HL-60 (cell line): ENCODE data around the gene GDF15.
A peak's percentile ranks its signal among the peaks of the same experiment; 100 is the strongest.

Source experiments
- DNase-seq, 2 experiments: peaks; one replicate each; pipeline ENCODE4 v3.0.0-alpha.2; 2010 to 2020; ENCODE audit warnings: low read depth in 1 of 2, low spot score in 1 of 2
- H3K27ac ChIP-seq: fragments of 250-450 bp; sonication (Bioruptor Pico); replicated peaks from 2 replicates; pipeline ENCODE4 v1.5.1; 2020; ENCODE audit warnings: mild to moderate bottlenecking, moderate library complexity
- H3K27me3 ChIP-seq: fragments of 250-450 bp; sonication (Bioruptor Pico); 2 replicates; pipeline ENCODE4 v1.5.1; 2021; ENCODE audit warnings: mild to moderate bottlenecking, moderate library complexity; ENCODE audit not compliant: insufficient read depth, poor library complexity, severe bottlenecking
- H3K4me3 ChIP-seq: replicated peaks from 2 replicates; pipeline ENCODE4 v1.5.1; 2011; ENCODE audit warnings: mild to moderate bottlenecking, control low read depth, low read length; ENCODE audit not compliant: insufficient read depth
- CTCF ChIP-seq: IDR thresholded peaks from one replicate; pipeline ENCODE4 v1.5.1; 2011; ENCODE audit warnings: low read length, control low read depth, inconsistent platforms; ENCODE audit not compliant: insufficient read depth
- GABPA ChIP-seq: IDR thresholded peaks from 2 replicates; pipeline ENCODE4 v1.6.1; 2012; ENCODE audit warnings: low read depth
- POLR2AphosphoS5 ChIP-seq: IDR thresholded peaks from 2 replicates; pipeline ENCODE4 v1.6.1; 2012; ENCODE audit warnings: low read depth
- REST ChIP-seq: IDR thresholded peaks from 2 replicates; pipeline ENCODE4 v1.6.1; 2012; ENCODE audit warnings: low read depth; ENCODE audit not compliant: insufficient replicate concordance
- SPI1 ChIP-seq: IDR thresholded peaks from 2 replicates; pipeline ENCODE4 v1.6.1; 2012; ENCODE audit warnings: low read depth, mild to moderate bottlenecking, borderline replicate concordance
- microRNA-seq: library from miRNA; unstranded; fragments of <30 nt; microRNA quantifications from one replicate; pipeline ENCODE4, GENCODE V29; 2018

GDF15 gene

GRCh38 chr19:18438331-18439024, 52.5 kb downstream of the GDF15 start:
- no peak for DNase-seq
- H3K27ac ChIP-seq, result no peak overlapping the region
- no peak overlapping the region for H3K4me3 ChIP-seq
- no peak for TF ChIP-seq POLR2AphosphoS5
- no peak for TF ChIP-seq CTCF
- TF ChIP-seq GABPA, result no peak
- TF ChIP-seq SPI1, result no peak
- no peak for TF ChIP-seq REST
- H3K27me3 ChIP-seq, result peaks cover 4% of the 10 kb centered on the region

Small RNA genes lying within 50 kb of the gene (microRNA-seq; reads per million reads assigned to microRNA genes)
- gene MIR3189, result 3.0 reads per million, percentile 3 among the genes with 10 or more reads in this experiment
